B cell (primary cell): ENCODE measurements around the gene CMPK2. TPM values are rescaled to one million over a fixed set of nuclear protein-coding genes. Genes with fewer than 3 reads are reported as not detected.
A peak's percentile ranks its signal among the peaks of the same experiment; 100 is the strongest.

Source experiments
- ATAC-seq: fragments of 200-7000 bp; cut with Tn5 transposase; one replicate; pipeline ENCODE4 v1.10.0; 2021; ENCODE audit warnings: low read depth, mild to moderate bottlenecking, moderate number of reproducible peaks, moderate library complexity
- CTCF ChIA-PET: fragments of 350-600 bp; sonication (Branson Sonifier 250); formaldehyde crosslinking; loops from one replicate; lab custom pipeline; 2021; ENCODE audit warnings: antibody characterized with exemption, inconsistent platforms; lab: Charles Lee
- POLR2A ChIA-PET: fragments of 350-600 bp; sonication (Branson Sonifier 250); formaldehyde crosslinking; loops from one replicate; lab custom pipeline; 2021; ENCODE audit warnings: antibody characterized with exemption; lab: Charles Lee
- DNase-seq: peaks from one replicate; pipeline ENCODE4 v3.0.0; 2013
- H2AFZ ChIP-seq: 2 replicates; pipeline ENCODE4 v1.6.1; 2012; ENCODE audit warnings: mild to moderate bottlenecking, low read depth, low read length; ENCODE audit not compliant: insufficient read depth, poor library complexity, severe bottlenecking
- H3K27ac ChIP-seq, 2 donors: 1 replicate in 1 of 2; 2 replicates in 1 of 2; pipeline ENCODE4 v1.5.1; 2012 to 2013; ENCODE audit warnings: low read length in 2 of 2, mild to moderate bottlenecking in 2 of 2, moderate library complexity in 1 of 2
- H3K27me3 ChIP-seq, 4 experiments: fragments of 200-600 bp in 1 of 4; sonication (generic) in 1 of 4; replicated peaks in 1 of 4; 1 replicate in 2 of 4; 2 replicates in 2 of 4; pipeline versions ENCODE4 v1.6.1 to v1.7.0; 2013 to 2016; ENCODE audit warnings: low read length in 3 of 4, mild to moderate bottlenecking in 2 of 4, mixed read lengths in 1 of 4, moderate library complexity in 1 of 4; ENCODE audit not compliant: insufficient read depth in 4 of 4, control insufficient read depth in 3 of 4; ENCODE audit errors: control extremely low read depth in 1 of 4
- H3K36me3 ChIP-seq, 2 experiments: replicated peaks in 1 of 2; 1 replicate in 1 of 2; 2 replicates in 1 of 2; pipeline versions ENCODE4 v1.6.1 to v1.7.1; 2013; ENCODE audit warnings: low read length in 1 of 2; ENCODE audit not compliant: insufficient read depth in 2 of 2, control insufficient read depth in 1 of 2; ENCODE audit errors: control extremely low read depth in 1 of 2, extremely low read depth in 1 of 2
- H3K4me1 ChIP-seq, 2 donors: fragments of 200-600 bp in 1 of 2; sonication (generic) in 1 of 2; 1 replicate in 1 of 2; 2 replicates in 1 of 2; pipeline versions ENCODE4 v1.5.1 to v1.6.1; 2013 to 2017; ENCODE audit warnings: low read length in 2 of 2; ENCODE audit not compliant: control insufficient read depth in 2 of 2, insufficient read depth in 2 of 2
- H3K4me2 ChIP-seq: replicated peaks from 2 replicates; pipeline ENCODE3; 2012; ENCODE audit warnings: mild to moderate bottlenecking, low read depth, low read length; ENCODE audit not compliant: poor library complexity, severe bottlenecking
- H3K4me3 ChIP-seq, 5 experiments: fragments of 200-600 bp in 1 of 5; sonication (generic) in 1 of 5; 1 replicate in 3 of 5; 2 replicates in 2 of 5; pipeline versions ENCODE4 v1.5.1 to v1.7.0; 2011 to 2016; ENCODE audit warnings: low read length in 4 of 5, mild to moderate bottlenecking in 4 of 5, low read depth in 2 of 5, control low read depth in 1 of 5, moderate library complexity in 1 of 5; ENCODE audit not compliant: insufficient read depth in 1 of 5; ENCODE audit errors: control extremely low read depth in 1 of 5, extremely low read depth in 1 of 5
- H3K79me2 ChIP-seq: fragments of 200-600 bp; sonication (generic); one replicate; pipeline ENCODE4 v1.6.0; 2016; ENCODE audit warnings: low read length; ENCODE audit not compliant: control insufficient read depth, insufficient read depth
- H3K9ac ChIP-seq: fragments of 200-600 bp; sonication (generic); 2 replicates; pipeline ENCODE4 v1.6.1; 2017; ENCODE audit warnings: mild to moderate bottlenecking, low read length, moderate library complexity
- H3K9me3 ChIP-seq, 3 donors: one replicate each; pipeline versions ENCODE4 v1.6.1 to v1.7.1; 2013; ENCODE audit warnings: low read length in 2 of 3; ENCODE audit not compliant: control insufficient read depth in 2 of 3, insufficient read depth in 1 of 3; ENCODE audit errors: control extremely low read depth in 1 of 3
- H4K20me1 ChIP-seq: 2 replicates; pipeline ENCODE4 v1.6.0; 2012; ENCODE audit warnings: mild to moderate bottlenecking, low read length; ENCODE audit not compliant: insufficient read depth, control insufficient read depth, poor library complexity, severe bottlenecking
- H3K27ac Mint-ChIP-seq: one replicate; pipeline ENCODE4 v1.8.0; 2021; ENCODE audit warnings: mixed read lengths
- H3K27me3 Mint-ChIP-seq: one replicate; pipeline ENCODE4 v1.8.0; 2021; ENCODE audit warnings: mixed read lengths
- H3K4me1 Mint-ChIP-seq: one replicate; pipeline ENCODE4 v1.8.0; 2021; ENCODE audit warnings: mixed read lengths
- H3K4me3 Mint-ChIP-seq: one replicate; pipeline ENCODE4 v1.8.0; 2021; ENCODE audit warnings: mixed read lengths
- H3K9me3 Mint-ChIP-seq: one replicate; pipeline ENCODE4 v1.8.0; 2022; ENCODE audit warnings: mixed read lengths; ENCODE audit not compliant: insufficient read depth
- CTCF ChIP-seq: fragments of 200-600 bp; IDR thresholded peaks from one replicate; pipeline ENCODE4 v1.8.0; 2022; ENCODE audit warnings: antibody characterized with exemption, mild to moderate bottlenecking
- EZH2 ChIP-seq: IDR thresholded peaks from 2 replicates; pipeline ENCODE4 v1.6.1; 2012; ENCODE audit warnings: borderline replicate concordance, low read depth, mild to moderate bottlenecking, moderate library complexity, low read length; ENCODE audit not compliant: insufficient read depth, poor library complexity, severe bottlenecking
- WGBS: methylation state at CpG from one replicate; pipeline ENCODE4 v1.1.5; 2013; ENCODE audit warnings: missing lambda C conversion rate; ENCODE audit not compliant: insufficient coverage; 5-methylcytosine and 5-hydroxymethylcytosine counted together
- intact Hi-C: fragments of 100-400 bp; cut with micrococcal nuclease; formaldehyde crosslinking; loops from one replicate; pipeline ENCODE4 v1.10.0; 2022
- polyA plus RNA-seq: library from polyadenylated mRNA; depleted of rRNA; stranded (reverse); fragments of >200 nt; gene quantifications from 2 replicates; pipeline ENCODE4 v1.2.3, GENCODE V29; 2012
- total RNA-seq, 2 donors: library from RNA; stranded (reverse); fragments of 120-200 nt in 1 of 2; gene quantifications; 1 replicate in 1 of 2; 2 replicates in 1 of 2; pipeline versions ENCODE4 v1.2.3 to v1.2.4, GENCODE V29; 2013 to 2022

CMPK2 gene
- total and polyA plus RNA-seq, 2 donors (not counting 1 experiment from before 2014, with no cell fraction given) = 1.2 to 2.9 TPM

- H3K27ac Mint-ChIP-seq = no peak overlapping the region
- Histone ChIP-seq H4K20me1 (no peaks in the 10 kb centered on the region), H3K36me3 (no peaks in the 10 kb centered on the region), H3K27me3 (no peaks in the 10 kb centered on the region), H3K9me3 (no peaks in the 10 kb centered on the region), H3K4me1 (no peaks in the 10 kb centered on the region), H2AFZ (no peak overlapping the region), H3K4me2 (no peak overlapping the region), H3K4me3 (no peak overlapping the region), H3K9ac (no peak overlapping the region), H3K27ac (no peak overlapping the region), H3K79me2 (no peaks in the 10 kb centered on the region)
- ATAC-seq (no peak), DNase-seq (peak; percentile 45)
- intact Hi-C loops = loop anchor here (1.0 kb wide), 2 partner anchors 147 to 187 kb away; no protein-coding TSS in a partner anchor
- H3K4me1 Mint-ChIP-seq = no peaks in the 10 kb centered on the region
- H3K4me3 Mint-ChIP-seq = no peak overlapping the region
- H3K27me3 Mint-ChIP-seq = no peaks in the 10 kb centered on the region
- POLR2A ChIA-PET = interaction anchor here (1.0 kb wide), 1 partner anchor 9 kb away, joined by 3 read pairs; no protein-coding TSS in a partner anchor
- TF ChIP-seq CTCF (peak; percentile 82), EZH2 (no peak)
- CTCF ChIA-PET = interaction anchor here (0.6 to 6.9 kb wide), 20 partner anchors 9 to 774 kb away, joined by 3 to 33 read pairs (median 3); partner anchors contain the start of gene CMPK2
- peaks cover 2% of the 10 kb centered on the region for H3K9me3 Mint-ChIP-seq
- 95% methylated on average over 3 of the region's 5 CpGs for WGBS
Measured at GRCh38 chr2:6896930-6897759, 31.4 kb upstream of the CMPK2 start.
